Measurements from ENCODE around the gene XRN2.

GRCh38 chr20:21278829-21279228, 24.3 kb upstream of the XRN2 start:
- TF ChIP-seq POLR2A (IDR thresholded peaks at IDR 0.05; ENCODE audit: low read depth, low read length) (no peak), POLR2AphosphoS5 (IDR thresholded peaks at IDR 0.05; ENCODE audit: low read depth, low read length) (no peak)
